ENCODE data around the gene CHRNB1.

CHRNB1 gene

DNA sequence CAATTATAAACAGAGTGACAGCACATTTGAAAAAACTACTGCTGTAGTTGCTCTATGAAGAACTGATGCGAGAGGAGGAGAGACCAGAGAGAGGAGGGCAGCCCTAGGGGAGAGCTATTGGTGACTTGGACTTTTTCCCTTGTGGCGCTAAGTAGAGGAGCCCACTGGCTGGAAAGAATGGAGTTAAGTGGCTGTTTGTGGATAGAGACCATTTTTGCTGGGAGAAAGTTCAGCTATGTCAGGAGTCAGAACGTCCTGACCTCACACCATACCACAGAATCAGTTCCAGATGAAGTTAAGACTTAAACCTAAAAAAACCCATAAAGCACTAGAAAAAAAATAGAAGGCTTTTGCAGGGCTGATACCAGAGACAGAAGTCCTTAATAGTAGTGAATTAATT is 41.3 kb downstream of the CHRNB1 start:
- DNase-seq, result no peak

GRCh38 chr17:7490144-7490543 is 45.3 kb downstream of the CHRNB1 start:
- DNase-seq, result no peak

DNA sequence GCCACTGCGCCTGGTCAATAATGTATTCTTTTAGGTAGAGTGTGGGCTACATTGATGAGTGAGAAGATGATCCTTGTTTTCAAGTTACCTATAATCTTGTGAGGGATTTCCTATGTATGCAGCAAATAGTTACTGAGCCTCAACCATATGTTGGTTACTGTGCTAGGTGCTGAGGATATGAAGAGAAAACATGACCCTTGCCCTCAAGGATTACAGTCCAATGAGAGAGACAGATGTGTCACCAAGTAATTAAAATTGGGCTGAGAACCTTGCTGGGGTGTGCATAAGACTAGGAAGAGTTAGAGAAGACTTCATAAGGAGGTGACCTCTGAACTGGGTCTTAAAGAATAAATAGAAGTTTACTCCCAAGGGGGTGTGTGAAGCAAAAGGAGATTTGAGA is 46.7 kb downstream of the CHRNB1 start:
- no peak for DNase-seq

DNA sequence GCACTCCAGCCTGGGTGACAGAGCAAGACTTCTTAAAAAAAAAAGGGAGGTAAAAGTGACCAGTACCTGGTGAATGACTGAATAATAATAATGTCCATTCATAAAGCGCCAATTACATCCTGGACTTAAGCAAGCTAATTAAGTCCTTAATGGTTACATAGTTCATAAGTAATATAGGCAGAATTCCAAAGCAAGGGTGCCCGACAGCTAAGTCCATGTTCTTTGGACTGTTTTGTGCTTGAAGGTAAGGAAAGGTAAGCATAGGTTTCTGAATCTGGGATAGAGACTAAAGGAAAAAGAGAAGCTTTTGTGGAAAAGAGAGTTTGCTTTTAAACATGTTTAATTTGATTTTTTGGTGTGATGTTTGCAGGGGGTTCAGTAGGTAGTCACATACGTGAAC is 49.1 kb downstream of the CHRNB1 start:
- DNase-seq, result no peak

DNA sequence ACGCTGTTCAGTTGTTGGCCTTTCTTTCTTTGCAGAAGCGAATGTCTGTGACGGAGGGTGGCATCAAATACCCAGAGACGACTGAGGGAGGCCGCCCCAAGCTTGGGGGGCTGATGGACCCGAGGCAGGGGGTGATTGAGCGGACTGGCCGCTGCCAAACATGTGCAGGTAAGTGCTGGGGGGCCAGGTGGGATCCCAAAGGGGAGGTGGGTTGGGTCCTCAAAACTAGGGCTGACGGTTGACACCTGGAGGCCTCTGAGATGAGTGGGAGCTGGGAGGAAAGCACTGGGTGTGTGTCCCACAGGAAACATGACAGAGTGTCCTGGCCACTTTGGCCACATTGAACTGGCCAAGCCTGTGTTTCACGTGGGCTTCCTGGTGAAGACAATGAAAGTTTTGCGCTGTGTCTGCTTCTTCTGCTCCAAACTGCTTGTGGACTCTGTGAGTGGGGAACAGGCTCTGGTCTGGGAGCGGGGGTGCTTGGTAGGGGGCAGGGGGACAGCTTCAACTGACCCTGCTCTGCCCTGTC is 51.1 kb downstream of the CHRNB1 start:
- no peak for DNase-seq

- no peak for DNase-seq
Measured at GRCh38 chr17:7496470-7497183, 51.8 kb downstream of the CHRNB1 start.

GRCh38 chr17:7497228-7497627 is 52.4 kb downstream of the CHRNB1 start:
- DNase-seq, result no peak

DNA sequence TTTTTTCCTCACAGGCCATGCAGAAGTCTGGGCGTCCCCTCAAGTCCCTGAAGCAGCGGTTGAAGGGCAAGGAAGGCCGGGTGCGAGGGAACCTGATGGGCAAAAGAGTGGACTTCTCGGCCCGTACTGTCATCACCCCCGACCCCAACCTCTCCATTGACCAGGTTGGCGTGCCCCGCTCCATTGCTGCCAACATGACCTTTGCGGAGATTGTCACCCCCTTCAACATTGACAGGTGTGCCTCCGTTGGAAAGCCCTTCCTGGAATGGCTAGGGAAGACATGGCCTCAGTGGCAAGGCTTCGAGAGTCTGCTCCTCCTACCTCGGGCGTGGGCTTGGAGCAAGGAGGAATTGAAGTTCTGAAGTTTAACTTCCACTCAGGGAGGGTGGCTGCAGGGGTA is 52.8 kb downstream of the CHRNB1 start:
- DNase-seq, result no peak

DNA sequence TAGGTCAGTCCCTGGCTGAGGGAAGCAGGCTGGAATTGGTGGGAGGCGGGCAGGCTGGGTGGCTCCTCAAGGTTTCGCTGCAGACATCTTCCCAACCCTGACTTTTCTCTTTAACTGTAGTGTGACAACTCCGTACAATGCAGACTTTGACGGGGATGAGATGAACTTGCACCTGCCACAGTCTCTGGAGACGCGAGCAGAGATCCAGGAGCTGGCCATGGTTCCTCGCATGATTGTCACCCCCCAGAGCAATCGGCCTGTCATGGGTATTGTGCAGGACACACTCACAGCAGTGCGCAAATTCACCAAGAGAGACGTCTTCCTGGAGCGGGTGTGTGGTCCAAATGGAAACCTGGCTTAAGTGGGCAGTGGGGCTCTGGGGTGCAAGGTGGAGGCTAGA is 54.3 kb downstream of the CHRNB1 start:
- no peak for DNase-seq

DNA sequence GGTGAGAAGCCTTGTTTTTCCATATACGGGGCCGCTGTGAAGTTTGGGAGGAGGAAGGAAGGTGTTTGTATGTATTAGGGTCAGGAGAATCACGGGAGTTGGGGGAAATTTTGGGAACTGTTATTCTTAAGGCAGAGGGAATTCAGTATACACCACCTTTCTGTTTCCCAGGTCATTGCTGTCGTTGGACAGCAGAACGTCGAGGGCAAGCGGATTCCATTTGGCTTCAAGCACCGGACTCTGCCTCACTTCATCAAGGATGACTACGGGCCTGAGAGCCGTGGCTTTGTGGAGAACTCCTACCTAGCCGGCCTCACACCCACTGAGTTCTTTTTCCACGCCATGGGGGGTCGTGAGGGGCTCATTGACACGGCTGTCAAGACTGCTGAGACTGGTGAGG is 56.9 kb downstream of the CHRNB1 start:
- DNase-seq, result no peak

GRCh38 chr17:7502171-7502847 is 57.4 kb downstream of the CHRNB1 start:
- no peak for DNase-seq

- DNase-seq, result no peak
Measured at GRCh38 chr17:7502987-7503386, 58.1 kb downstream of the CHRNB1 start.

- DNase-seq, result no peak
Measured at GRCh38 chr17:7503521-7503920, 58.7 kb downstream of the CHRNB1 start.
